GM21717 (cell line): ENCODE measurements around the gene RNF130.
A peak's percentile ranks its signal among the peaks of the same experiment; 100 is the strongest.

ENCODE experiments used
- ATAC-seq: cut with Tn5 transposase; IDR thresholded peaks from one replicate; pipeline ENCODE4 v1.9.1; 2021; ENCODE audit warnings: mild to moderate bottlenecking, moderate library complexity; ENCODE audit not compliant: unreplicated experiment

RNF130 gene

DNA sequence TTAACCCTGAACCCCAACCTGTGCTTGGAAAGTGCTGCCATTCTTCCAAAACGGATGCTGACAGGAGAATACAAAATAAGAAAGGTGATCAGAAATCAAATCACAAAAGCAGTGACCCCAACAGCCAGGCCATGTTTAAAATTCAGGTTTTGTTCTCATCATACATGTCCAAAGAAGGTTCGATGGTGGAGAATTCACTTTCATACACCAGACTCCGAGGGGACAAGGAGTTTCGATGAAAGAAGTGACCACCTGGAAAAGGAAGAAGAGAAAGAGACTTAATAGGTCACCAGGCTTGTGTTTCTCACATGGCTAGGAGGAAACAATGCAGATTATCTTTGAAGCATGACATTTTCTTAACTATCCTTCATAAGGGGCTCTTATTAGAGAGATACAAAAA is 151.4 kb downstream of the RNF130 start:
- no peak for ATAC-seq

DNA sequence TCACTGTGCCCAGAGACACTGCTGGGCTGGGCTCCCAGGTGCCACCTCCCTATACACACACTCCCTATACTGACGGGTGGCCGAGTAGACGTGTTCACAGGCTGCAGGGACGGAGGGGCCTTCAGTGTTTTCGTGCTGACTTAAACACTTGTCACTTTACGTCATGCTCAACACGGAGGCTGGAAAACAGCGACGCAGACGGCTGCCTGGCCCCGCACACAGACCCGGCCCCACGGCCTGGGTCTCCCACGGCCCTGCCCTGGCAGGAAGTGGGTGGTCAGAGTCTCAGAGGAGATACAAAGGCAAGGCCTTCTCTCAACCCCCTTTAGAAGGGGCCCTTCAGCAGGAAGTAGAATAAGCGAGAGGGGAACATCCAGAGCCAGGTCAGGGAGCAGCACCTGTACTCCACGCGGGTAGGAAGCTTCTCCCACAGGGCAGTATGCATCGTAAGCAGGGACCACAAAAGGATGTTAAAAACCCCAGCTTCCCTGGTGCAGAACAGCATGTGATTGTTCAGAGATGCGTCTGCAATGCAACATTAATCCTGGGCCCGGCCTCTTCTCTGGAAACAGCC is 152.0 kb downstream of the RNF130 start:
- ATAC-seq, result no peak

DNA sequence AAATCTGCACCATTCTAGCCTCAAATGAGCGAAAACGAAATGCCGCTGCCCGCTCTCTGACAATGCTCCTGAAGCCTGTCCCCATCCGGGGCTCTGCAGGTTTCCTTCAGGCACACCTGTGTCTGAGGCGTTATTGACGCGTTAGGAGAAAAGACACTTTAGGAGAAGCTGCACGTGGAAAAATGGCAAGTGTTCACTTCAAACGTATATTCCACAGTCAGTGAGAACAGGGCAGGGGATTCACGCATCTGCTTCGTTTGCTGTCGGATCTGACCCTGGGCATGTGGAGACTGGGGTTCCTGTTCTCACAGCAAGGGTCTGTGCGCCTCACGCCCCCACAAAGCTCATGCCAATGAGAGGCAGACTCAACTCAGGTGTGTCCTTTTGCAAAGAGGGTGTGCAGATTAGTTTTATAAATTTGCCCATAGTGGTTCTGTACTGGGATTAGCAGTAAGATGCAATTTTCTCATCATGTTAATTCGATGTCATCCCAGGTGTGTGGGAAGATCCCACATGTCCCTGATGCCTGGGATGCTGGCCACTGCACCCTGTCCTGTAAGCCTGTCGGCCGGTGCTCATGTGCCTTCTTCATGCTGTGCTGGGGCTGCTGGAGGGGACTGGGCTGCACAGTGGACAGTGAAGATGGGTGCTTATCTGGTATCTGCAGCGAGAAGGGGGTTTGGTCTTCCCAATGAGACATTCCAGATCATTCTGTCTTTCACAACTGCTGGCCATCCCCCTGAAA is 152.6 kb downstream of the RNF130 start:
- ATAC-seq, result no peak

DNA sequence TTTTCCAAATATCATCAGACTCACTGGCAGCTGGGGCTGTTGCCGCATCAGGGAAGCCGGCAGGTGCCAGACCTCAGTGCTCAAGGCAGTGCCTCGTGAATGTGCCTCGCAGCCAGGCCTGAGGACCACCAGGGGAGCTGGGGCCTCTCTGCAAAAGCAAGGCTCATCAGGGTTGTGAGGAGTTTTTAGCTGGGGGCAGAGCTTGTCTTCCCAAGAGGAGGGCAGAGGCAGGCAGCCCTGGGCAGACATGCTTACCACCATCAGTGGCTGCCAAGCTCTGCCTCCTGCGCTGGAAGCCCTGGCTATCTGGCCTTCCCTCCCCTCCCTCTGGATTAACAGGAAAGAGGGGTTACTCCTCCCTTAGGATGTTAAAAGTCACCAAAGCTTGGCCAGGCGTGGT is 155.0 kb downstream of the RNF130 start:
- ATAC-seq, result no peak

DNA sequence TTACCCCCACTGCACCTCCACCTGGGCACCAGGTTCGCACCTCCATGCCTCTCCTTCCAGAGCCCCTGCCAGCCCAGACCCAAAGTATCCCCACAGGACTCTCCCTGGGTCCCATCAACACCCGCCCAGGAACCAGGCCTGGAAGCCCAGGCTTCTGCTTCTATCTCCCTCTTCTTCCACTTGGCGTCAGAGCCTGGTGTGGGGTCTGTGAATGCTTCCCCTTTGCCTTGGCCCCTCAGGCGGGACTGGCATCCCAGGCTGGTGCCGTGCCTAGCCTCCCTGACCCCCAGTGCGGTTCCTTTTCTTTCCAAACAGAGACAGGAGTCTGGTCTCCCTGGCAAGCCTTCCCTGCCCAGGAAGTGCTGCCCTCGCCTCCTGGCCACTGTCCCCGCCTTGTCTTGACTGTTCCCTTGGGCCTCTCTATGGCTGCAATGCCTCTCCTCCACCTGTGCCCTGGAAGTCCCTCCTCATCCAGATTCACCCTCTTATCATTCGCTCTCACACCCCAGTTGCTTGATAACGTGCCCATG is 156.1 kb downstream of the RNF130 start:
- ATAC-seq, result no peak

DNA sequence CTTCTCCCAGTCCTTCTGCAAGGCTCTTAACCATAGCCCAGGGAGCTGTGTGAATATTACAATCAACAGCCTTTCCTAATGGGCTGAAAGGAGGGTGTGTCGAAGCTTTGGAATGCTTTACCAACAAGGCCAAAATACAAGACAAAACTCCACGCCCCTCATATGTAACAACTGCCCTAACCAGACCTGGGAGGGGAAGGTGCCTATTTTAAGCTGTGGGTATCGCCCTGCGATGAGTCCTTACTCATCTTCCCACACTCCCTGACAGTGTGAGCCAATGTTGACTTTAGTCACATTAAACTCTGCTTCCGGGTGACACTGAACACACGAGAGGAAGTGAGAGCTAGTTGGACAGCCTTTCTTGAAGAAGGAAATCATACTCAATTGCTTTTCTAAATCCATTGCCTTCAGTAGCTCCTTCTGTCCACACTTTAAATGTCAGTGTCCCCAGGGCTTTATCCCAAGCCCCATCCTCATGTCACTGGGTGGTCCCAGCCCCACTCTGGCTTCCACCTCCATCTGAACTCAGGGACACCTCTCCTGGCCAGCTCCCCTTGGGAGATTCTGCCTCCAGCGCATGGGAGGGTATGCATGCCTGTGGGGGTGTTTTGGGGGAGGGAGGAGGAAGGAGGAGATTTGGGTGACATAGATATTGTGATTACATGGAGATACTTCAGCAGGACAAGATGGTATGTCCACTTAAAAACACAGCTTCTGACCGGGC is 157.4 kb downstream of the RNF130 start:
- no peak for ATAC-seq

DNA sequence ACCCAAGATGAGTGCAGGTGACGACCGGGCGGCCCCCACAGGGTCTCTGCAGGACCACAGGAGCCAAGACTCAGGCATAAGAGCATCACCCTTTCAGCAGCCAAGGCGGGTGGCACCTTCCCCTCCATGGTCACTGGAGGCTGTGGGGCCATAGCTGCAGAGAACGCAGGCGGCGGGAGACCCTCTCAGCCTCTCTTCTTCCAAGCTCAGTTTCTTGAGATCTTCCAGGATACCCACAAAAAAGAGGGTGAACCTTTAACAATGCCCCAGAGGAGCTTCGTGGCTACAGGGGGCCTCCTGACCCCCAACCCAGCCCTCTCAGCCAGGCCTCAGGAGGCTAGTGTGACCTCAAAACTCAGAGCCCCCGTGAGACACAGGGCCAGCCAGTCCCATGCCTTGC is 158.1 kb downstream of the RNF130 start:
- ATAC-seq, result no peak

DNA sequence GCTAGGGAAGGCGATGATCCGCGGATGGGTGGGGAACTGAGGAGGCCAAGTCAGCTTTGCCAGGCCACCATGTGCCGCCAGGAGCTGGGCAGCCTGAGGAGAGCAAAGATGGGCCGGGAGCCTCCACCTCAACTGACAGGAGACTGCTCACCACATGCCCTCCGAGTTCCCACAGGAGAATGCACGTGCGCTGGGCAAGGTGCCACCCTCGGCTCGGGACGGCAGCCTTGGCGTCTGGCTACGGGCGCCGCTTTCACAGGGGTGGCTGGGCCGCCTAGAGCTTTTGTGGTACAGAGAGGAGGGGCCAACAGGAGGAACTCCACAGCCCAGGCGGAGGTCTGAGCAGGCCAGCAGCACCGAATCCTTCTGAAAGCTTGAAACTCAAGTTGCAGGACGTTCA is 158.6 kb downstream of the RNF130 start:
- ATAC-seq, result no peak

DNA sequence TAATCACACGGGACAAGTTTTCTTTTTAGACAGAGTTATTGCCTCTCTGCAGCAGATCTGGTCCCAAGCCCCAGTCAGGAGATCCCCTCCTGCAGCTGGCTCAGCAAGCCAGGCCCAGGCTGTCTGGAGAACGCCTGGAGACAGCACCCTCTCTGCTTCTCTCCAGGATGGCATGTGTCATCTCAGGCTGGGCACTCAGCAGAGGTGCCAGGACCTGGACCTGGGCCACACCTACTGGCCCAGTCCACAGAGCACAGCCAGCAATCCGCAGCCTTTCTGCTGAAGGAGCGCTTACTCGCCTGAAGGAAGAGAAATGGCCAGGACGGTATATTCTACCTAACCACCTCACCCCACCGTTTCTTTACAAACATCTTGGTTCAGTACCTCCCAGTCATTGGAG is 159.2 kb downstream of the RNF130 start:
- no peak for ATAC-seq

DNA sequence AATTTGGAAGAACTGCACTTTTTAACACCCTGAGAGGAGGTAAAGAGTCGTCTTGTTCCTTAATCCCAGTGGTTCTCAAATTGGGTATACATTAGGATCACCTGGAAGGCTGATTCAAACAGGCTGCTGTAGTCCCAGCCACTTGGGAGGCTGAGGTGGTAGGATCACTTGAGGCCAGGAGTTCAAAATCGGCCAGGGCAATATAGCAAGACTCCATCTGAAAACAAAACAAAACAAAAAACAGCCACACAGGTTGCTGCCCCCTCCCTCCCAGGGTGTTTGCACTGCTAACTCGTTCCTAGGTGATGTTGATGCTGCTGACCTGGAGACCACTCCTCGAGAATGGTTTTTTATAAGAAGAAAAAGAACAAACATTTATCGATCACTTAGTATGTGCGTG is 162.3 kb downstream of the RNF130 start:
- no peak for ATAC-seq

DNA sequence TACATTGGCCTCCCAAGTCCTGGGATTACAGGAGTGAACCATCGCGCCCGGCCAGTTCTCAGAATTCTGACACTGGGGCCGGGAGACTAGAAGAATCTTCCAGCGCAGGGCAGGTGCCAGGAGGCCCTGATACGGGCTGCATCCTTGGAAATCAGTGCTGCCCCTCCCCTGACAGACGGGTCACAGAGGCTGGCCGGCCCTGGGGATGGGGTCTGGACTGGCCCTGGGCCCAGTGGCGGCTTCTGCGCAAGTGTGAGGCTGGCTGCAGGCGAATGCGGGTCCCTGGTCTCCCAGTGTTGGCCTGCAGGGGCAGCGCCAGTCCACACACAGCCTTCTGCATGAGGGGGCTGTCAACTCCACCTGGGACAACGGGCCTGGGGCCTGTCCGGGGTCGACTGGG is 163.0 kb downstream of the RNF130 start:
- ATAC-seq, result no peak

DNA sequence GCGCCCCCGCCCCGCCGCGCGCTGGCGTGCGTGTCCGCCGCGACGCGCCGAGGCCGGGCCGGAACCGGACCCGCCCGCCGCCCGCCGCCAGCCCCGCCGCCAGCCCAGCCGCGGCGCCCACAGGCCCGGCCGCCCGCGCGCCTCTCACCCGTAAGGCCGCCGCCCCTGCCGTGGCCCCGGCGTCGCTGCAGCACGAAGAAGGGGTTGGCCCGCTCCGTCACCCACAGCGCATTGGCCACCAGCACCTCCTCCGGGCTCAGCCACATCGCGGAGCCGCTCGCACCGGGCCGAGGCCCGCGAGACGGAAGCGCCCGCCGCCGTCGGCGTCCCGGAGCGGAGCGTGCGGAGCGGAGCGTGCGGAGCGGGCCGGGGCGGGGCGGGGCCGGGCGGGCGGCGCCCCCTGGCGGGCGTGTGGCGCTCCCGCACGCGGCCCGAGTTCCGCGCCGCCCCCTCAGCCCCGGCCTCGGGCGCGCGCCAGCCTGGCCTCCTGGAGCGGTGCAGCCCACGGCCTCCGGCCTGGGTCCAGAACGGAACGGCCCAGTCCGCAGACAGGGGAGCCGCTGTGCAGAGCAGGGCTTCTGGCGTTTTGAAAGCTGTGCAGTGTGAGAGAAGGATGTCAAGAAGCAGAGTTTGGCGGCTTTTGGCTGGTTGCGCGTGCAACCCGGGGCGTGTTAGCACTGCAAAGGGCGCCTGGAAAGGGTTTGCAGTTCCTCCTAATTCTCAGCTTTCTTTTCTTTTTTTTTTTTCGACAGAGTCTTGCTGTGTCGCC is 163.8 kb downstream of the RNF130 start, which contains the start of gene TBC1D9B:
Gene TBC1D9B (minus strand): TSS at position 342 of the 769 bp plus-strand sequence. CDS start 76 bp downstream, at position 266.
- ATAC-seq, result peak; percentile 86

DNA sequence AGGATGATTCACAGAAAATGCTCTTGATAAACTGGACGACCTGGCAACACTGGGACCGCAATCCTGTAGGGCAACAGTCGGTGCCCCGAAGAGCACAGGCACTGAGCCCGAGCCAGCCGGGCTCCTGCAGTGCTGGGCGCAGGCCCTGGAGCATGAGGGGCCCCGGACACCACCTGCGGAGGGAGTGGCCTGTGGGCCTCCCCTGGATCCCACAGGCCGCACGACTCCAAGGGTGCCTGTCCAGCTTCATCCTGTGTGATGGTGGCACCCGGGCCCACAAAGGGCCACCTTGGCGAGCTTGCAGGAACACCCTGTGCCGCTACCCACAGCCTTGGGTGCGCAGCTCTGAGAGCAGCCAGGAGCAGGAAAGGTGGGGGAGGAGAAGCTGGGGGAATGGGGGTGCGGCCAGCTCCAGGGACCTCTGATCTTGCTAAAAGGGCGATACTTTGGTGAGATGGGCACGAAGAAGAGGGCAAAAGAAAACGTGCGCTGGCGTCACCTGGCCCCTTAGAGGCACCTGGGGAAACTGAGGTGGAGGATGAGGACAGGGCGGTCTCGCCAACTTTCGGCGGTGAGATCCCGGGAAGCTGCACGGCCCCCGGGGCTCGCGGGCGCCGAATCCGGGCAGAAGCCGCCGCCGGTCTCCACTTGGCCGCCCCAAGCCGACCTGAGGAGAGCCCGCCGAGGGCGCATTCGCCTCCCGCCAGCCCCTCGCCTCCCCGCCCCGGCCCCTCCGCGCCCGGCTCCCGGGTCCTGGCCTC is 164.6 kb downstream of the RNF130 start:
- ATAC-seq, result peak; percentile 29

DNA sequence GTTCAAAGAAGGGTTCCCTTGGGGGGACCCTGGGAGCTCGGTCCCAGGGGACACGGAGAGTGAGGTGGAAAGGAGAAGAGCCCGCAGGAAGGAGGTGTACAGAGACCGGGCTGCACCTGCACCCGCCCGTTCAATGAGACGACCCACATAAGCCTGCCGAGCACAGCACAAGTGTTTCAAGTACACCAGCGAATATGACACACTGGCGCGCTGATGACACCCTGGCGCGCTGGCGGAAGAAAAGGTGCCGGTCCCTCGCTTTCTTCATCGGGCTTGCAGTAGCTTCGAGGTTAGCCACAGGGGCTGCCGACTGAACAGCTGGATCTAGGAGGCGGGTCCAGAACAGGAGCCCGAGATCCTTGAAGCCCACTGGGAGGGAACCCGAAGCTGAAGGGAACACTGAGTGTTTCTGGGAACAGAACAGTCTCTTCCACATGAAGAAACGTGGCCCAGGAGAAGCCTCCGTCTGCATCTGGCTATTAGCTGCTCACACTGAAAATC is 165.2 kb downstream of the RNF130 start:
- ATAC-seq, result no peak

DNA sequence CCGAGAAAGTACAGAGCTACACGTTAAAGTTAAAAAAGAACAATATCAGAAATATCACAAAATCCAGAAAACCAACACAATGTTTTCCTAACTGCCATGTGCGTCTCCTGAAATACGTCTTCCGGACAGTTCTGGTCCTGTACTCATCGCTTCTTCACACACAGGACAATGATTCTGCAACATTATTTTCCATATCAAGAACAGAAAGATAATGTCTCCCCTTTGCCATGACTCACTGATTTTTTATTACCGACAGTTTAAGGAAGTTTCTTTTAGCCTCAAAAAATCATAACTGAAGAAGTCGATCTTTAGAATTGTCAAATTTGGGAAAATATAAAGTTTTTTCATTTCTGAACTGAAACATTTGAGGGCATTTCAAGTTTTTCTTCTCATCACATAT is 166.4 kb downstream of the RNF130 start:
- no peak for ATAC-seq
